Measurements from ENCODE around the gene AAK1.

Gene AAK1

GRCh38 chr2:69638630-69639029 is 4.9 kb downstream of the AAK1 start:
- peaks cover 72% of the 10 kb centered on the region for H3K79me2 ChIP-seq
- H3K4me2 ChIP-seq (ENCODE audit: low read length), result peak overlapping the region; percentile 31
- H3K4me1 ChIP-seq, result peaks cover 7% of the 10 kb centered on the region
- H3K9me3 ChIP-seq (ENCODE audit: control insufficient read depth, low read length), result no peaks in the 10 kb centered on the region
- H3K27ac ChIP-seq, result peak overlapping the region; percentile 99
- H3K27me3 ChIP-seq (ENCODE audit: control insufficient read depth, insufficient read depth, low read length), result no peaks in the 10 kb centered on the region
- H2AFZ ChIP-seq, result no peak overlapping the region
- no peaks in the 10 kb centered on the region for H3K36me3 ChIP-seq (ENCODE audit: control insufficient read depth, insufficient read depth, low read length)
- TF ChIP-seq CTCF (IDR thresholded peaks at IDR 0.05), result no peak
- H3K9ac ChIP-seq, result no peak overlapping the region
- H3K4me3 ChIP-seq (ENCODE audit: low read depth, low read length), result peak overlapping the region; percentile 98

GRCh38 chr2:69637923-69638322 is 5.6 kb downstream of the AAK1 start:
- TF ChIP-seq CTCF (IDR thresholded peaks at IDR 0.05), result no peak
- H3K4me1 ChIP-seq, result peaks cover 7% of the 10 kb centered on the region
- peak overlapping the region; percentile 99 for H3K27ac ChIP-seq

GRCh38 chr2:69636395-69636794 is 7.1 kb downstream of the AAK1 start:
- H3K9ac ChIP-seq, result no peak overlapping the region
- TF ChIP-seq CTCF (IDR thresholded peaks at IDR 0.05), result no peak
- H3K27ac ChIP-seq, result no peak overlapping the region
- H3K36me3 ChIP-seq (ENCODE audit: control insufficient read depth, insufficient read depth, low read length), result no peaks in the 10 kb centered on the region
- no peaks in the 10 kb centered on the region for H3K27me3 ChIP-seq (ENCODE audit: control insufficient read depth, insufficient read depth, low read length)
- no peak overlapping the region for H2AFZ ChIP-seq
- H3K9me3 ChIP-seq (ENCODE audit: control insufficient read depth, low read length), result no peaks in the 10 kb centered on the region
- peaks cover 12% of the 10 kb centered on the region for H3K4me1 ChIP-seq
- no peak overlapping the region for H3K4me2 ChIP-seq (ENCODE audit: low read length)
- peaks cover 69% of the 10 kb centered on the region for H3K79me2 ChIP-seq
- H3K4me3 ChIP-seq (ENCODE audit: low read depth, low read length), result no peak overlapping the region

More at GRCh38 chr2:69637923-69638322, 5.6 kb downstream of the AAK1 start:
- Histone ChIP-seq H3K27me3 (ENCODE audit: control insufficient read depth, insufficient read depth, low read length) (no peaks in the 10 kb centered on the region), H3K36me3 (ENCODE audit: control insufficient read depth, insufficient read depth, low read length) (no peaks in the 10 kb centered on the region), H3K9me3 (ENCODE audit: control insufficient read depth, low read length) (no peaks in the 10 kb centered on the region), H2AFZ (no peak overlapping the region), H3K4me3 (ENCODE audit: low read depth, low read length) (no peak overlapping the region), H3K9ac (no peak overlapping the region), H3K79me2 (peaks cover 74% of the 10 kb centered on the region), H3K4me2 (ENCODE audit: low read length) (peak overlapping the region; percentile 31)

GRCh38 chr2:69635432-69635831 is 8.1 kb downstream of the AAK1 start:
- TF ChIP-seq CTCF (IDR thresholded peaks at IDR 0.05), result no peak
- peaks cover 69% of the 10 kb centered on the region for H3K79me2 ChIP-seq
- no peak overlapping the region for H3K27ac ChIP-seq
- no peak overlapping the region for H3K4me2 ChIP-seq (ENCODE audit: low read length)
- no peak overlapping the region for H2AFZ ChIP-seq
- H3K9me3 ChIP-seq (ENCODE audit: control insufficient read depth, low read length), result no peaks in the 10 kb centered on the region
- no peaks in the 10 kb centered on the region for H3K36me3 ChIP-seq (ENCODE audit: control insufficient read depth, insufficient read depth, low read length)
- no peak overlapping the region for H3K9ac ChIP-seq
- H3K27me3 ChIP-seq (ENCODE audit: control insufficient read depth, insufficient read depth, low read length), result no peaks in the 10 kb centered on the region
- peaks cover 22% of the 10 kb centered on the region for H3K4me1 ChIP-seq
- no peak overlapping the region for H3K4me3 ChIP-seq (ENCODE audit: low read depth, low read length)

GRCh38 chr2:69634196-69634821 is 9.2 kb downstream of the AAK1 start:
- Histone ChIP-seq H3K9ac (no peak overlapping the region), H3K79me2 (peaks cover 67% of the 10 kb centered on the region), H2AFZ (no peak overlapping the region), H3K27me3 (ENCODE audit: control insufficient read depth, insufficient read depth, low read length) (no peaks in the 10 kb centered on the region), H3K27ac (no peak overlapping the region), H3K4me1 (peaks cover 23% of the 10 kb centered on the region), H3K4me2 (ENCODE audit: low read length) (no peak overlapping the region), H3K9me3 (ENCODE audit: control insufficient read depth, low read length) (no peaks in the 10 kb centered on the region), H3K36me3 (ENCODE audit: control insufficient read depth, insufficient read depth, low read length) (no peaks in the 10 kb centered on the region), H3K4me3 (ENCODE audit: low read depth, low read length) (no peak overlapping the region)
- no peak for TF ChIP-seq CTCF (IDR thresholded peaks at IDR 0.05)

All from parathyroid adenoma (tissue), 2 donors.